AG04449 (cell line): ENCODE measurements around the gene MON1A.

ENCODE experiments used
- CTCF ChIA-PET: fragments of 350-600 bp; formaldehyde crosslinking; extraction: SDS; loops from one replicate; lab custom pipeline; 2021; ENCODE audit warnings: antibody characterized with exemption; lab: Yijun Ruan, JAX
- POLR2A ChIA-PET: fragments of 400-600, 350-600 bp; formaldehyde crosslinking; extraction: SDS; loops from one replicate; lab custom pipeline; 2020; ENCODE audit warnings: antibody characterized with exemption, inconsistent platforms; lab: Yijun Ruan, JAX
- DNase-seq: peaks from one replicate; pipeline ENCODE4 v3.0.0-alpha.2; 2010; ENCODE audit warnings: low read depth, low spot score
- H3K4me3 ChIP-seq: 2 replicates; pipeline ENCODE4 v1.5.1; 2011; ENCODE audit warnings: low read depth, mild to moderate bottlenecking, control low read depth, low read length
- CTCF ChIP-seq: IDR thresholded peaks from one replicate; pipeline ENCODE4 v1.5.1; 2011; ENCODE audit warnings: mild to moderate bottlenecking, moderate library complexity, low read length, control low read depth, inconsistent platforms; ENCODE audit not compliant: insufficient read depth; ENCODE audit errors: missing control alignments

Gene MON1A

GRCh38 chr3:49929291-49930167, at the start of gene MON1A:
TSS of gene MON1A (minus strand) at chr3:49929811. CDS start at chr3:49913346, 16,465 bp downstream.
- TF ChIP-seq CTCF = peak; percentile 25
- POLR2A ChIA-PET = interaction anchor here (0.6 to 4.7 kb wide), 6 partner anchors 11 to 335 kb away, joined by 3 to 42 read pairs (median 3); partner anchors contain the start of genes INKA1 and RBM6
- DNase-seq = no peak

GRCh38 chr3:49976942-49977341, 47.3 kb upstream of the MON1A start:
- ChIA-PET POLR2A (no interaction called here), CTCF (no interaction called here)
- H3K4me3 ChIP-seq = no peak overlapping the region
- TF ChIP-seq CTCF = no peak
- no peak for DNase-seq

More at GRCh38 chr3:49929291-49930167, at the start of gene MON1A:
- CTCF ChIA-PET = interaction anchor here (0.7 to 3.0 kb wide), 13 partner anchors 10 to 229 kb away, joined by 3 to 22 read pairs (median 4); partner anchors contain the start of genes INKA1 and RBM6
- H3K4me3 ChIP-seq = peak within 1 kb of the TSS; percentile 86

GRCh38 chr3:49972656-49973055, 43.0 kb upstream of the MON1A start:
- ChIA-PET POLR2A (interaction anchor here (1.8 kb wide), 1 partner anchor 32 kb away, joined by 4 read pairs; the partner anchor contains the start of gene RBM6), CTCF (no interaction called here)
- no peak overlapping the region for H3K4me3 ChIP-seq
- no peak for DNase-seq
- TF ChIP-seq CTCF = no peak

GRCh38 chr3:49968346-49968745, 38.7 kb upstream of the MON1A start:
- CTCF ChIA-PET = no interaction called here
- no peak overlapping the region for H3K4me3 ChIP-seq
- no peak for TF ChIP-seq CTCF
- POLR2A ChIA-PET = no interaction called here
- no peak for DNase-seq

- no peak overlapping the region for H3K4me3 ChIP-seq
- ChIA-PET POLR2A (no interaction called here), CTCF (interaction anchor here (1.7 kb wide), 1 partner anchor 12 kb away, joined by 4 read pairs; no protein-coding TSS in a partner anchor)
- TF ChIP-seq CTCF = no peak
- no peak for DNase-seq
Measured at GRCh38 chr3:49967291-49967690, 37.7 kb upstream of the MON1A start.
